KMS-11 (cell line): ENCODE results near the gene CDH3.

Experiments used
- H2AFZ ChIP-seq: fragments of 200-600 bp; sonication (generic); 2 replicates; pipeline ENCODE4 v1.6.1; 2016; ENCODE audit warnings: antibody characterized with exemption, mixed run types, low read depth
- H3K27ac ChIP-seq: fragments of 200-600 bp; sonication (generic); 2 replicates; pipeline ENCODE4 v1.6.1; 2016; ENCODE audit warnings: mild to moderate bottlenecking, mixed run types
- H3K27me3 ChIP-seq: fragments of 200-600 bp; sonication (generic); 2 replicates; pipeline ENCODE4 v1.6.1; 2017; ENCODE audit warnings: mild to moderate bottlenecking, low read depth, mixed run types, moderate library complexity; ENCODE audit not compliant: insufficient read depth
- H3K36me3 ChIP-seq: fragments of 200-600 bp; sonication (generic); 2 replicates; pipeline ENCODE4 v1.6.1; 2017; ENCODE audit warnings: mild to moderate bottlenecking, mixed run types; ENCODE audit not compliant: insufficient read depth
- H3K4me1 ChIP-seq: fragments of 200-600 bp; sonication (generic); 2 replicates; pipeline ENCODE4 v1.6.1; 2016; ENCODE audit warnings: mild to moderate bottlenecking, low read depth, mixed run types; ENCODE audit not compliant: poor library complexity, severe bottlenecking
- H3K4me2 ChIP-seq: fragments of 200-600 bp; sonication (generic); 2 replicates; pipeline ENCODE4 v1.7.0; 2016; ENCODE audit warnings: mild to moderate bottlenecking, mixed run types
- H3K4me3 ChIP-seq: fragments of 200-600 bp; sonication (generic); IDR thresholded peaks from 2 replicates; pipeline ENCODE4 v1.6.1; 2017; ENCODE audit warnings: low read depth, low read length, mixed read lengths; ENCODE audit not compliant: insufficient read depth
- H3K79me2 ChIP-seq: fragments of 200-600 bp; sonication (generic); 2 replicates; pipeline ENCODE4 v1.6.1; 2016; ENCODE audit warnings: low read depth, mixed run types; ENCODE audit not compliant: insufficient read depth
- H3K9ac ChIP-seq: fragments of 200-600 bp; sonication (generic); 2 replicates; pipeline ENCODE4 v1.6.1; 2016; ENCODE audit warnings: mild to moderate bottlenecking, mixed run types
- H4K20me1 ChIP-seq: fragments of 200-600 bp; sonication (generic); 2 replicates; pipeline ENCODE4 v1.6.1; 2016; ENCODE audit warnings: mild to moderate bottlenecking, mixed run types; ENCODE audit not compliant: insufficient read depth
- TF ChIP-seq, protein P1 (sequence below): fragments of 200-600 bp; sonication (generic); conservative IDR thresholded peaks from 2 replicates; pipeline ENCODE4 v1.6.1; 2017; ENCODE audit warnings: low read depth, mild to moderate bottlenecking, antibody characterized with exemption, low read length, moderate library complexity, mixed read lengths

Gene CDH3

GRCh38 chr16:68626557-68626956 is 18.6 kb upstream of the CDH3 start:
- Histone ChIP-seq H2AFZ (no peak overlapping the region), H3K9ac (no peak overlapping the region), H3K27ac (no peak overlapping the region), H3K4me2 (no peak overlapping the region), H4K20me1 (no peaks in the 10 kb centered on the region), H3K4me1 (no peaks in the 10 kb centered on the region), H3K79me2 (no peaks in the 10 kb centered on the region), H3K27me3 (no peaks in the 10 kb centered on the region), H3K4me3 (no peak overlapping the region), H3K36me3 (no peaks in the 10 kb centered on the region)
- TF ChIP-seq, protein P1, sequence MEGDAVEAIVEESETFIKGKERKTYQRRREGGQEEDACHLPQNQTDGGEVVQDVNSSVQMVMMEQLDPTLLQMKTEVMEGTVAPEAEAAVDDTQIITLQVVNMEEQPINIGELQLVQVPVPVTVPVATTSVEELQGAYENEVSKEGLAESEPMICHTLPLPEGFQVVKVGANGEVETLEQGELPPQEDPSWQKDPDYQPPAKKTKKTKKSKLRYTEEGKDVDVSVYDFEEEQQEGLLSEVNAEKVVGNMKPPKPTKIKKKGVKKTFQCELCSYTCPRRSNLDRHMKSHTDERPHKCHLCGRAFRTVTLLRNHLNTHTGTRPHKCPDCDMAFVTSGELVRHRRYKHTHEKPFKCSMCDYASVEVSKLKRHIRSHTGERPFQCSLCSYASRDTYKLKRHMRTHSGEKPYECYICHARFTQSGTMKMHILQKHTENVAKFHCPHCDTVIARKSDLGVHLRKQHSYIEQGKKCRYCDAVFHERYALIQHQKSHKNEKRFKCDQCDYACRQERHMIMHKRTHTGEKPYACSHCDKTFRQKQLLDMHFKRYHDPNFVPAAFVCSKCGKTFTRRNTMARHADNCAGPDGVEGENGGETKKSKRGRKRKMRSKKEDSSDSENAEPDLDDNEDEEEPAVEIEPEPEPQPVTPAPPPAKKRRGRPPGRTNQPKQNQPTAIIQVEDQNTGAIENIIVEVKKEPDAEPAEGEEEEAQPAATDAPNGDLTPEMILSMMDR, result no peak

GRCh38 chr16:68627951-68628425 is 17.1 kb upstream of the CDH3 start:
- Histone ChIP-seq H3K36me3 (no peaks in the 10 kb centered on the region), H3K27me3 (no peaks in the 10 kb centered on the region), H3K79me2 (no peaks in the 10 kb centered on the region), H3K4me1 (no peaks in the 10 kb centered on the region), H3K9ac (no peak overlapping the region), H3K4me3 (no peak overlapping the region), H3K27ac (no peak overlapping the region), H3K4me2 (no peak overlapping the region), H2AFZ (no peak overlapping the region), H4K20me1 (no peaks in the 10 kb centered on the region)
- TF ChIP-seq, protein P1, result no peak

GRCh38 chr16:68629351-68629910 is 15.7 kb upstream of the CDH3 start:
- no peaks in the 10 kb centered on the region for H3K4me1 ChIP-seq
- TF ChIP-seq, protein P1, result no peak
- H3K36me3 ChIP-seq, result no peaks in the 10 kb centered on the region
- no peak overlapping the region for H2AFZ ChIP-seq
- H3K9ac ChIP-seq, result no peak overlapping the region
- no peak overlapping the region for H3K4me2 ChIP-seq
- H3K27me3 ChIP-seq, result no peaks in the 10 kb centered on the region
- no peak overlapping the region for H3K4me3 ChIP-seq
- no peak overlapping the region for H3K27ac ChIP-seq
- H4K20me1 ChIP-seq, result no peaks in the 10 kb centered on the region
- no peaks in the 10 kb centered on the region for H3K79me2 ChIP-seq

GRCh38 chr16:68636064-68636560 is 9.0 kb upstream of the CDH3 start:
- Histone ChIP-seq H3K4me3 (no peak overlapping the region), H3K36me3 (no peaks in the 10 kb centered on the region), H3K27ac (no peak overlapping the region), H3K79me2 (no peaks in the 10 kb centered on the region), H4K20me1 (no peaks in the 10 kb centered on the region), H3K4me1 (no peaks in the 10 kb centered on the region), H3K4me2 (no peak overlapping the region), H3K27me3 (no peaks in the 10 kb centered on the region), H2AFZ (no peak overlapping the region), H3K9ac (no peak overlapping the region)
- TF ChIP-seq, protein P1, result no peak
